Measurements from ENCODE around the gene PWWP2B.

PWWP2B gene

GRCh38 chr10:132449811-132450181 lies 52.8 kb downstream of the PWWP2B start:
- no peak for DNase-seq

GRCh38 chr10:132450466-132450824 lies 53.4 kb downstream of the PWWP2B start:
- no peak for DNase-seq

- DNase-seq = no peak
These were observed 54.0 kb downstream of the PWWP2B start for GRCh38 chr10:132450825-132451505.

- DNase-seq = no peak
These were observed 54.7 kb downstream of the PWWP2B start for GRCh38 chr10:132451506-132452215.

GRCh38 chr10:132452216-132452650 lies 55.2 kb downstream of the PWWP2B start:
- DNase-seq = no peak

- DNase-seq = peak; percentile 94
These were observed 55.9 kb downstream of the PWWP2B start for GRCh38 chr10:132452651-132453469.

GRCh38 chr10:132453470-132453861 lies 56.5 kb downstream of the PWWP2B start:
- DNase-seq = no peak

GRCh38 chr10:132454296-132455198 lies 57.5 kb downstream of the PWWP2B start:
- no peak for DNase-seq

- no peak for DNase-seq
These were observed 58.5 kb downstream of the PWWP2B start for GRCh38 chr10:132455441-132455971.

- DNase-seq = no peak
These were observed 59.2 kb downstream of the PWWP2B start for GRCh38 chr10:132455986-132456847.

- DNase-seq = no peak
These were observed 59.9 kb downstream of the PWWP2B start for GRCh38 chr10:132456881-132457280.

- DNase-seq = no peak
These were observed 60.5 kb downstream of the PWWP2B start for GRCh38 chr10:132457328-132458070.

- no peak for DNase-seq
These were observed 61.1 kb downstream of the PWWP2B start for GRCh38 chr10:132458071-132458585.

- peak; percentile 74 for DNase-seq
These were observed 61.7 kb downstream of the PWWP2B start for GRCh38 chr10:132458586-132459300.

- no peak for DNase-seq
These were observed 62.5 kb downstream of the PWWP2B start for GRCh38 chr10:132459301-132460003.

GRCh38 chr10:132460071-132460470 lies 63.1 kb downstream of the PWWP2B start:
- DNase-seq = no peak

- no peak for DNase-seq
These were observed 63.7 kb downstream of the PWWP2B start for GRCh38 chr10:132460691-132461090.

- no peak for DNase-seq
These were observed 64.2 kb downstream of the PWWP2B start for GRCh38 chr10:132461103-132461682.
